Activated naive CD8-positive, alpha-beta T cell treated with anti-CD3 and anti-CD28 coated beads, Interleukin-2, amount 50 U/mL, for 16 hours (primary cell): ENCODE data around the gene BPIFA3.
"Not testable (repeated sequence)": the region's sequence is repeated elsewhere in the genome, so short reads cannot be mapped to it uniquely, and the experiment has no call there.

Source experiments
- DNase-seq: peaks from one replicate; pipeline ENCODE4 v3.0.0-alpha.2; 2020; ENCODE audit warnings: low read depth, low spot score

The BPIFA3 gene

DNA sequence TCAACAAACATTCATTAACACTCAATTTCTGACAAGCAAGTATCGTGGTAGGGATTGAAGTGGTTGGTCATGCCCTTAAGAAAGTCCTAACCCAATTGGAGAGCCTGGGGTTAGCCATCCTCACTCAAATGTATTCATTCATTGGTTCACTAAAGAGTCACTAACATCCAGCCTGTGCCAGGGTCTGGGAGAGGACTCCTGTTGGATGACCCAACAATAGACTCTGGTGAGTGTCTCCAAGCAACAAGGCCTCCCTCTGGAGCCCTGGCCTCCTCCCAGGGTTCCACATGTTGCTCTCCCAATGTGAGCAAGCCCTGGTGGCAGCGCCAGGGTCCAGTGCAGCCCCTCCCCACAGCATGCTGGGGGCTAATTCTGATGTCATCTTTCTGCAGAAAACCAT, at the start of gene BPIFA3:
BPIFA3 (plus strand) TSS at position 301 of the 400 bp plus-strand sequence. CDS start 185 bp downstream, outside the sequence.
- no peak for DNase-seq

- DNase-seq, result no peak
These were observed 49.3 kb upstream of the BPIFA3 start, which contains the start of gene BPIFA2 for GRCh38 chr20:33167859-33168258. Gene BPIFA2 (plus strand): TSS chr20:33168159. CDS start chr20:33169146, 987 bp downstream.

GRCh38 chr20:33169176-33169794, 47.9 kb upstream of the BPIFA3 start:
- DNase-seq, result no peak

DNA sequence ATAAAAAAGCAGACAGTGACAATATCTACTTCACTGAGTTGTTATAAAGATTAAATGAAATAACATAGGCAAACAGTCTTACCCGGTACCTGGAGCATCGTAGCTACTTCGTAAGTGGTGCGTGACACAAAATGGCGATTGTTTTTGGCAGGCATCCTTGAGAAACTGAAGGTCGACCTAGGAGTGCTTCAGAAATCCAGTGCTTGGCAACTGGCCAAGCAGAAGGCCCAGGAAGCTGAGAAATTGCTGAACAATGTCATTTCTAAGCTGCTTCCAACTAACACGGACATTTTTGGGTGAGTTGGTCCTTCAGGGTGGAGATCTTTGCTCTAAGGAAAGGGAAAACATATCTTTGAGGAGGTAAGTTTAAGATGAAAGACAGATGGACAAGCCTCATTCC, 44.4 kb upstream of the BPIFA3 start:
- no peak for DNase-seq

DNA sequence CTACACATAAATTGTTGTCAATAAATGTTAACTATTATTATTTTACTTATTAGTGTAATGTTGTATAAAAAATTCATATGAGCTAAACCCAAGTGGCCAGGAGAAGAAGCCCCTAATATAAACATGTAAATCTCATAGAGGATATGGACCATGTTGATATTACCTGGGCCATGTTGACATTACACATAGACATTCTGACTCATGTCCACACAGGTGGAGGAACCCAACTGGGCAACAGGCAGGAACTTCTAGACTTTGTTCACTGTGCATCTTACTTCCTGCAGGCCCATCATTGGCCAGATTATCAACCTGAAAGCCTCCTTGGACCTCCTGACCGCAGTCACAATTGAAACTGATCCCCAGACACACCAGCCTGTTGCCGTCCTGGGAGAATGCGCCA, 42.0 kb upstream of the BPIFA3 start:
- no peak for DNase-seq

- no peak for DNase-seq
These were observed 41.1 kb upstream of the BPIFA3 start for GRCh38 chr20:33176101-33176500.

DNA sequence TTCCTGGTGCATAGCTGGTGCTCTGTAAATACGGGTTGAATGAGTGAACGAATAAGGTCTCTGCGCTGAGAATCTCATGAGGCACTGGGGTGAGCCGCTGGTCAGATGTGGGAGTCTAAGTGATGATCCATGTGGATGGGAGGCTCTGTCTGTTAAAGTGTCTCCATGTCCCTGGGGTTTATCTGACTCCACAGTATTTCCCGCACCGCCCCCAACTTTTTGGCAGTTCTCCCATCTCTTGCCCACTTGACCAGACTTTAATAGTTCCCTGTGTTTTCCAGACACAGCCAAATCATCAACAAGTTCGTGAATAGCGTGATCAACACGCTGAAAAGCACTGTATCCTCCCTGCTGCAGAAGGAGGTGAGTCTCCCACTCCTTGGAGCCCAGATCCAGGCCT, 39.3 kb upstream of the BPIFA3 start:
- no peak for DNase-seq

- no peak for DNase-seq
These were observed 38.4 kb upstream of the BPIFA3 start for GRCh38 chr20:33178726-33179125.

DNA sequence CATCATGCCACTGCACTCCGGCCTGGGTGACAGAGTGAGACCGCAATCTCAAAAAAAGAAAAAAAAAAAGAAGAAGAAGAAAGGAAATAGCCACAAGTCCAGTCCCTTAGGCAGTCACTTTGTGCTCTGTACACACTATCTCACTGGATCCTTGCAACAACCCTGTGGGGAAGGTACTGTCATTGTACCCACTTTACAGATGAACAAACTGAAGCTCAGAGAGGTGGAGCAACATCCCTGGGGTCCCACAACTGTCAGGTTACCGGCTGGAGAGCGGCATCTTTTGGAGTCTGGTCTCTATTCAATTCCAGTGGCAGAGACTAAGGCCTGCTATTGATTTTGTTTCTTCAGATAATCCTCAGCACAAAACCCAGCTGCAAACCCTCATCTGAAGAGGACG, 37.0 kb upstream of the BPIFA3 start:
- DNase-seq, result no peak

DNA sequence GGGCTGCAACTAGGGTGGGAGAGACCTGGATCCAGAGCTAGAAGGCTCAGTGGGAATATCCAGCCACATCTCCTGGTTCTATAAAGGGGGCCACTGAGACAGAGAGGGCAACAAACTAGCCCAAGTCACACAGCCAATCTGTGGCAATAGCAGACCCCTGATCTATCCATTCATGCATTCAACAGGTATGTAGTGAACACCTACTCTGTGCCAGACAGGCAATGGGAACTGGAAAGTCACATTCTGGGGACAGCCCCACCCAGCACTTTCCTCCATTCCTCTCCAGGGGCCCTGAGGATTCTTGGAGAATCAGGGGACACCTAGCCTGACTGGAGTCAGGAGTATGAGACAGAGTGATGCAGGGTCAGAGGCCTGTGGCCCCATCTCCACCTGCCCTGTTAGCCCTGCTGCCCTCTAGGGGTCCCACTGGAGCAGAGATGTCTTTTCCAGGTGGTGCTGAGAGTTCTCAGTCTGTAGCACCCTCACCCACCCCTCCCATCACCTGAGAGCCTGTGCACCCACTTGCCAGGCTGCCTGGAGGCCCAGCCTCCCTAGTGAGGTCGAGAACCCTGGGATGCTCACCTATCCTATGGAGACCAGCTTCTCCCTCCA, 35.6 kb upstream of the BPIFA3 start:
- DNase-seq, result no peak

DNA sequence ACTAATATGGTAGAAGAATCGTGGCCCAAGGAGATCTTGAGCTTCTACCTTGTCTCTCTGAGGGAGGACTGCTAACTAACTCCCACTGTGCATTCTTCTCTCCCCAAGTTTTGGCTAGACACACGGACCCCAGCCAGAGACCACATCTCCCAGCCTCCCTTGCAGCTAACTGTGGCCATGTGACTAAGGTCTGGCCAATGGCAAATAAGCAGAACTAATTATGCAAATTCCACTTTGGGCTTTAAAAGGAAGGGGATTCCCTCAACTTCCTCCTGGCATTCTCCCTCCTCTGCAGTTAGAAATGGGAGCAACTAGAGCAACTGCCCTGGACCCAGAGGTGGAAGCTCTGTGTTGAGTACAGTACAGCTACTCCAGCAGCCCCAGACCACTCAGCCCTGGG, 33.8 kb upstream of the BPIFA3 start:
- no peak for DNase-seq

GRCh38 chr20:33185031-33185590, 32.0 kb upstream of the BPIFA3 start:
- not testable (repeated sequence) for DNase-seq

DNA sequence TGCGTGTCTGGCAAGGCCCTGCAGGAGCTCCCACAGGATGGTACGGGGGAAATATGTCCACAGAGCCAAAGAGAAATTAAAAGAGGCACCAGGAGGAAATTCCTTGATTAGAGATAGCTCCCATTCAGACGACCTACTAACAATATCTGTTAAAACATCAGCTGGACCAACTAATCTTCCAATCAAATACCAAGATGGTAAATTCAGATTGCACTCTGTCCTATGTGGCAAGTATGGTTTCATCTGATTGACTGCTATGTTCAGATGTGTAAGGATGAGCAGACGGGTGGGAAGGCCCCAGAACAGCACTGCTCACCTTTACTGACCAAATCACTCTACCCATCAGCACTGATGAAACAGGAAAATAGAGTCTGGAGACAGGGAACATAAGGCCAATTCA, 29.7 kb upstream of the BPIFA3 start:
- DNase-seq, result no peak

DNA sequence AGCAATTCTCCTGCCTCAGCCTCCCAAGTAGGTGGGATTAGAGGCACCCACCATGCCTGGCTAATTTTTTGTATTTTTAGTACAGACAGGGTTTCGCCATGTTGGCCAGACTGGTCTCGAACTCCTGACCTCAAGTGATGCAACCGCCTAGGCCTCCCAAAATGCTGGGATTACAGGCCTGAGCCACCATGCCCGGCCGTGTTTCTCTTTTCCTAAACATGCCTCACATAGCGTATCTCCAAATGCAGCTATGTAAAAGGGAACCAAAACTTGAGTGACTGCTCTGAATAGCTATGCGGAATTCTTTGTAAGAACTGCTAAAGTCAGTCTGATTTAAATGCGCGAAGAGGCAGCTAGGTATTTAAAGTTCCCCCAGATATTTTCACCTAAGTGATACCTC, 28.7 kb upstream of the BPIFA3 start:
- no peak for DNase-seq

DNA sequence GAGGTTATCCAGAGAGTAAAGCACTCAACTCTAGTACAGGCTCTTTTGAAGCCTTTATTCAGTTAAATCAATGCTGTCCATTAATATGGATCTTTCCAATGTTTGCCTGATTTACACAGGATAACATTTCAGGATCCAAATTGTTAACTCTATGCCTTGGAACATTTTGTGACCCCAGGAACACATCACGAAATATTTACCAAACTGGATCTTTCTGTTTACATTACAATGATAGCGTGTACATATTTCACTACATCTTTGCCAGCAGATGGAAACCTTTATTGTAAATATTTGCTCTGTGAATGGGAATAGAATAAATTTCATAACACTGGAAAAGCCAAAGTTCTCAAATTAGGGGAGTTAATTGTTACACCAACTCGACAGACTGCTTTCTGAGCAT, 25.7 kb upstream of the BPIFA3 start:
- no peak for DNase-seq

- DNase-seq, result no peak
These were observed 25.2 kb upstream of the BPIFA3 start for GRCh38 chr20:33191955-33192354.

DNA sequence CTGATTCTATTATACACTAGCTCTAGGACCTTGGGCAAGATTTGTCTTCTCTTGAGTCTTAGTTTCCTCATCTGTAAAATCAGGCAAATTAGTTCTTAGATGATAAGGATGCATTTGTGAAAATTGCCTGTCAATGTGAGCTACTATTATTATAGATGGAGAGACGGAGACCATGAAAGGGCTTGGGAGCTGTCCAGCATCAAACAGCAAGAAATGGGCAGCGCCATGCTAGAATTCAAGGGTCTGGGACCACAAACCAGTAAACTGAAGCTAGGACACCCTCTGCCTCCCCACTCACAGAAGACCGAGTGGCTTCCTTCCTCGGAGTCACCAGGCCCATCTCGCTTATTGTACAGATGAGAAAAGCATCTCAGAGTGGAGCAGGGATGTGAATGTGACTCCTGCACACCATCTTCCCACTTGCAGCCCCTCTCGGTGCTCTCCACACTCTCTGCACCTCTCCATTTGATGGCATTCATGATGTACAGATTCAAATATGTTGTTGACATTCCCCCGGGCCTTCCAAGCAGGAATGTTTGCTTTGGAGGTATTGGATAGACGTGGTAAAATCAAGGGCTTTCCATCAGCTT, 24.1 kb upstream of the BPIFA3 start:
- DNase-seq, result no peak

GRCh38 chr20:33199026-33199425, 18.1 kb upstream of the BPIFA3 start:
- no peak for DNase-seq

DNA sequence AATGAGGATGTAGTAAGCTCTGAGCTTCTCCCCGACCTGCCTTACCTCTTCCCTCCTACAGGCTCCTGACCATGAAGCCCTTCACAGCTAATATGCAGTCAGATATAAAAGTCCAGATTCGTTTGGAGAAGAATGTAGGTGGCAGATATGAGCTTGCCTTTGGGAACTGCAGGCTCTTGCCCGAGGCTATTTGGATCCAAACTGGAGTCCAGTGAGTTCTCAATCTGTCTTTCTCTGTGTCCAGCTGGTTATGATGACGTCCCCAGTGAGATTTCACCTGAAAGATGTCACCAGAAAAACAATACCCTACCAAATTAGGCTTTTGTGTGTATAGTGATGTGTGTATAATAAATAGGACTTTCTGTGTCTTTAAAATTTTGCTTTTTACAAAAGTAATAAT, 14.7 kb upstream of the BPIFA3 start:
- DNase-seq, result no peak

DNA sequence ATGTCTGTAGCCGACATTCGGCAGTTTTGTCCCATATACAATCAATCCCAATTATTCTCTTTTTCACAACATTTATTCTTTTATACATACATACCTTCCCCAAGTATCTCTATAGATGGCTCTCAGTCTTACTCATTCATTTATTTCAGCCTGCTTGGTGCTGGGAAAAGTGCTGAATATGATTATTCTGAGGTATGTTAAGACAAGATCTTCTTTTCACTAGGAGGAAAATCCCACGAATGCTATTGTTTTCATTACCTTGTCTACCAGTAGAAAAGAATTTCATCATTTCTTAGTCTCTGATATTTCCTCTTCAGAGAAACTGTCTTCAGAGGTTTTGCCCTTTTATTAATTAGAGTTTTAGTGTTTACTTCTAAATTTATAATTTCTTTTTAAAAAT, 13.7 kb upstream of the BPIFA3 start:
- DNase-seq, result no peak

GRCh38 chr20:33209789-33210188, 7.4 kb upstream of the BPIFA3 start:
- DNase-seq, result peak; percentile 13

DNA sequence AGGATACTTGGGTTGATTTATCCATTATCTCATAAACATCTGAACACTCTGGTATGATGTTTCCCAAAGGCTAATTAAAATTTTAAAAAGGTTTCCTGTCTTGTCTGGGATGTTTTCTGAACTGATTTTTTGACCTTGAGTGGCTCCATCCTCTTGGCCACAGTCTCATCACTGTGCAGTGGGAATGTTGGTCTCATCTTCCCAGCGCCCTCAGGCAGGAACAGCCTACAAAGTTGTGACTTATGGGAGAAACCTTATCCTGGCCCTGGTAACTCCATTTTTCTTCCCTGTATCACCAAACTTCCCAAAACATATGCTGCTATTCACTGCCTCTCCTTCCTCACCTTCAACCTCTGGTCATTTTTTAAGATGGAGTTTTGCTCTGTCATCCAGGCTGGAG, 6.8 kb upstream of the BPIFA3 start:
- DNase-seq, result no peak

GRCh38 chr20:33211817-33212424, 5.2 kb upstream of the BPIFA3 start:
- no peak for DNase-seq
